Adipocyte (in vitro differentiated cells): ENCODE data around the gene NCK1.

Source experiments
- DNase-seq: peaks from one replicate; pipeline ENCODE4 v3.0.0-alpha.2; 2015; ENCODE audit warnings: low read depth
- H3K27me3 ChIP-seq: replicated peaks from 2 replicates; pipeline ENCODE4 v1.7.0; 2013; ENCODE audit warnings: mild to moderate bottlenecking, low read length, moderate library complexity; ENCODE audit not compliant: control insufficient read depth, insufficient read depth
- H3K36me3 ChIP-seq: 2 replicates; pipeline ENCODE4 v1.7.0; 2013; ENCODE audit warnings: low read length, mild to moderate bottlenecking, moderate library complexity; ENCODE audit not compliant: control insufficient read depth, insufficient read depth, severe bottlenecking
- H3K4me1 ChIP-seq: 2 replicates; pipeline ENCODE4 v1.7.0; 2013; ENCODE audit warnings: mild to moderate bottlenecking, low read length, moderate library complexity; ENCODE audit not compliant: control insufficient read depth, insufficient read depth
- H3K4me3 ChIP-seq: 2 replicates; pipeline ENCODE4 v1.7.0; 2013; ENCODE audit warnings: mild to moderate bottlenecking, low read length, moderate library complexity
- H3K9ac ChIP-seq: 2 replicates; pipeline ENCODE4 v1.7.0; 2013; ENCODE audit warnings: mild to moderate bottlenecking, low read length, moderate library complexity
- H3K9me3 ChIP-seq: 2 replicates; pipeline ENCODE4 v1.7.0; 2013; ENCODE audit warnings: mild to moderate bottlenecking, low read length, moderate library complexity; ENCODE audit not compliant: control insufficient read depth

The NCK1 gene

DNA sequence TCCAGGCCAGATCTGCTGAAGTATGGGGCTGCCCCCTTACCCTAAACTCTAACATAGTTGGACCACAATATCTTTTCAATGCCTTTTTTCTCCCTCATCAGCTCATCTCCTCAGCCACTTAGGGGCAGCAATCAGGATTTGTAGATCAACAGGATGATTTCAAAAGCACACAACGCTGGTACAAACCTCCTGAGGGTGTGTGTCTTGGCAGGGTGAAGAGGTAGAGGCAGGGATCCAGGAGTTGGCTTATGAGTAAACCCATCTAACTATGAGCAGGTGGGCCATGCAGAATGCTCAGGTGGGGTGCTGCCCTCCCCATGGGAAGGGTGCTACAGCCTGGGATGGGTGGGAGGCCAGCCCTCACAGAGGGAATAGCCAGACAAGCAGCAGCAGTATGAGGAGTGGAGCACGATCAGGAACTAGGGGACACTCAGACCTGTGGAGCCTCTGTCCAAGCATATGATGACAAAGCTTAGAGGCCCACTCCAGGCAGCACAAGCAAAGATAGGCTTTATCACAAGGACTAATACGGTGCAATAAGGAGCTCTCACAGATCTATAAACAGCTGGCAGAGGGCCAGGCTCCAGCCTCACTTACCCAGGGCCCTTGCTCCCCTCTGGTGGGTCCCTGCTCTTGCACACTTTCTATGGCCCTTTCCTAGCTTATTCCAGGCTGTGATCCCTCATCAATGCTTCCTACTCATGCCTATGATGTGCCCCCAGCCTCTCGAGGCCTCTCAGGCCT lies 127.9 kb downstream of the NCK1 start:
- H3K4me1 ChIP-seq = peaks cover 7% of the 10 kb centered on the region
- no peaks in the 10 kb centered on the region for H3K9me3 ChIP-seq
- no peak for DNase-seq
- H3K9ac ChIP-seq = no peak overlapping the region
- H3K36me3 ChIP-seq = no peaks in the 10 kb centered on the region
- H3K4me3 ChIP-seq = no peak overlapping the region
- H3K27me3 ChIP-seq = no peaks in the 10 kb centered on the region

DNA sequence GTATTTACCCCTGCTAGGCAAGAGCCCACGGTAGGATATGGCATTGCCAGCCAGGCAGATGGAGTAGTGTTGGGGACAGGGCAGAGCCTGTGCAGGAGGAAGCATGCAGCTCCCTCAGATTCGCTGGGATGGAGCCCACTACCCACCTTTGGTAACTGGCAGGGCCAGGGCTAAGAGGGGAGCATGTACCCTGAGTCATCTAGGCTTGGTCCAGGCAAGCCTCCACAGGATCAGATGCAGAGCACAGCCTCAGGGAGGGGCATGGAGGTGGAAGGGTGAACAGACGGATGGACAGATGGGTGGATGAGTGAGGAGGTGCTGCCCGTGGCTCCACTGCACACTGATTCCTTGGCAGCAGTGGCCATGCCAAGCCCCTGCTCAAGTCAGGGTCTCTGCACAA lies 128.8 kb downstream of the NCK1 start:
- no peaks in the 10 kb centered on the region for H3K36me3 ChIP-seq
- H3K27me3 ChIP-seq = no peaks in the 10 kb centered on the region
- no peak for DNase-seq
- peaks cover 13% of the 10 kb centered on the region for H3K4me1 ChIP-seq
- H3K9me3 ChIP-seq = no peaks in the 10 kb centered on the region
- no peak overlapping the region for H3K4me3 ChIP-seq
- H3K9ac ChIP-seq = no peak overlapping the region

DNA sequence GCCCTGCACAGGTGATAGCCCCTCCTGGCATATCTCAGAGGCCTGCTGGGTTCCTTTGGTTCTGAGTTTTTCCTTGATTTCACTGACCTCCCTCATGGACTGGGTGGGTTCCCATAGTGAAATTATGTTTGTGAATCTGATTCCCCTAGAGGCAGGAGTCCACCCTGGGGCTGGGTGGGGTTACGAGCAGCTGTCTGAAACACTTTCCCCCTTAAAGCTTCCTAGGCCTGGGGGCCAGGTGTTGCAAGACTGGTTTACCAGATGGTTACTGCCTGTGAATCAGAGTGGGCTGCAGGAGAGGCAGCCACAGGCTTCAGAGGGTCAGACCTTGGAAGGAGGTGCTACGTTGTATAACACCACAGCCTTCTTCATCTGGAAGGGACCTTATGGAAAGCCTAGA lies 130.1 kb downstream of the NCK1 start:
- Histone ChIP-seq H3K9me3 (no peaks in the 10 kb centered on the region), H3K4me1 (peaks cover 16% of the 10 kb centered on the region), H3K9ac (no peak overlapping the region), H3K4me3 (no peak overlapping the region), H3K27me3 (no peaks in the 10 kb centered on the region), H3K36me3 (no peaks in the 10 kb centered on the region)
- DNase-seq = no peak

DNA sequence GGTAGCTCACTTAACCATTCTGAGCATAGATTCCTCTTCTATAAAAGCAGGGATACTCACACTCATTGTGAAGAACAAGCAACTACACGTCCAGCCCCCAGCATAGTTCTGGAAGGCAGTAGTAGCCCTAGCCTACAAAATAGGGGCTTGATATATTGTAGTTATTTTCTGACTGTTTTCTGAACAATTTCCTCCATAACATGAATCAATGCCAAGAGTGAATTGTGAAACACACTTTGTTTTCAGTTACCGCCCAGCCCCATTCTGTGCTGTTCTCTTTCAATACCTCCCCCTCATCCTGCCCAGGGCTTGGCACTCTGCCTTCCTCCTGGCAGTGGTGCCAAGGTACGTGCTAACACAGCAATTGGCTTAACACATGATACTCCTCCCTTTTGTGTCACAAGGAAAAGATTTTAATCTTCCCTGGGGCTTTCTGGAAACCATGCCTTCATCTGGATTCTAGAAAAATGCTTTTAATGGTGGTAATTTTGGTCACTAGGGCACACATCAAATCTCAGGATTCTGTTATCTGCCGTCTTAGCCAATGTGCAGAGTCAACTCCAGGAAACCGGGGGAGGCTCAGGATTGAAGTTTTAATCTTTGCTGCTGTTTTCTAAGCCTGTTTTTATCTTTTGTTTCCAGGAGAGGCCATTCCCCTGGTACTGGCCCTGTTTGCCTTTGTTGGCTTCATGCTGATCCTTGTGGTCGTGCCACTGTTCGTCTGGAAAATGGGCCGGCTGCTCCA lies 132.9 kb downstream of the NCK1 start:
- H3K4me1 ChIP-seq = peaks cover 16% of the 10 kb centered on the region
- DNase-seq = peak; percentile 89
- peak overlapping the region; percentile 60 for H3K9ac ChIP-seq
- no peaks in the 10 kb centered on the region for H3K27me3 ChIP-seq
- H3K36me3 ChIP-seq = no peaks in the 10 kb centered on the region
- no peaks in the 10 kb centered on the region for H3K9me3 ChIP-seq
- no peak overlapping the region for H3K4me3 ChIP-seq

DNA sequence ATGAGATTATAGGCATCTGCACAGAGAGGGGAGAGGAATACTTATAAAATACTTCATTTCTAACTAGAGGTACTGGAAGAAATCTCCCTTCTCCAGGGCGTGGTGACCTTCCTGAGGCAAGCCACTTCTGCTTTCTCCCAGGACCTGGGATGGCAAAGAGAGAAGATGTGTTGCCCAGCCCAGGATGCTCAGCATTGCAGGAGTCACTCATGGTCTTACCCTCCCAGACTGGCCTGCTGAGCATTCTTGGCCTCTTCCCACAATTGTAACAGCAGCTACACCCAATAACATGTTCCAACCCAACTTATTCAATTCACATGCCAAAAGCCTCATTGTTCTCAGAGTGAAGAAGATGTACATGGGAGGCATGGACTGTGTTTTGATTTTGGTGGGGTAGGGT lies 133.6 kb downstream of the NCK1 start:
- Histone ChIP-seq H3K36me3 (no peaks in the 10 kb centered on the region), H3K9ac (peak overlapping the region; percentile 60), H3K9me3 (no peaks in the 10 kb centered on the region), H3K4me3 (no peak overlapping the region), H3K4me1 (peaks cover 16% of the 10 kb centered on the region), H3K27me3 (no peaks in the 10 kb centered on the region)
- peak; percentile 30 for DNase-seq
